ENCODE measurements around the gene UBE2E3.

UBE2E3 gene

DNA sequence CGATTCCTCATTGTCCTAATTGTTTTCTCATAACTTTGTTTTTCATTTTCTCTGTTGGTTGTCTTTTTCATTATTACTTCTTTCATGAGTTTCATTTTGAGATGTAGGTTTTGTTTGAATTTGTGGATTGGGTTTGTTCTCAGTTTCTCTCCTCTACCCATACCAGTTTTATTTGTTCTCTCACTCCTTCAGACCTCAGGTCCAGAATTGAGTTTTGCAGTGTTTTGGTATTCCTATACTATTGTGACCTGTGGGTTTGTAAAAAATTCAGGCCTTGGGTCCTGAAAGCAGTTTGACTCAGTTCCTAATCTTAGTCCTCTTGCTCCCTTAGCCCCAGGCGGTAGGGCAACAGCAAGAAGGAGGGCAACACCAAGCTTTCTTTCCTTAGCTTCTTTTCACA lies 28.3 kb upstream of the UBE2E3 start:
- Histone ChIP-seq H3K36me3 (ENCODE audit: control insufficient read depth in 2 of 2, insufficient read depth in 1 of 2, low read length in 2 of 2) (no peaks in the 10 kb centered on the region), H3K4me1 (ENCODE audit: control insufficient read depth, insufficient read depth, low read length) (no peaks in the 10 kb centered on the region), H3K9me3 (ENCODE audit: control insufficient read depth, insufficient read depth, low read depth, low read length) (no peaks in the 10 kb centered on the region), H3K4me3 (ENCODE audit: low read depth, low read length) (no peak overlapping the region), H3K27ac (ENCODE audit: extremely low read depth, low read depth, low read length) (no peak overlapping the region)
- CTCF ChIA-PET = no interaction called here
- TF ChIP-seq ZNF571 (tag by site-specific recombination; IDR thresholded peaks at IDR 0.05) = no peak
- TF ChIP-seq, protein P1, sequence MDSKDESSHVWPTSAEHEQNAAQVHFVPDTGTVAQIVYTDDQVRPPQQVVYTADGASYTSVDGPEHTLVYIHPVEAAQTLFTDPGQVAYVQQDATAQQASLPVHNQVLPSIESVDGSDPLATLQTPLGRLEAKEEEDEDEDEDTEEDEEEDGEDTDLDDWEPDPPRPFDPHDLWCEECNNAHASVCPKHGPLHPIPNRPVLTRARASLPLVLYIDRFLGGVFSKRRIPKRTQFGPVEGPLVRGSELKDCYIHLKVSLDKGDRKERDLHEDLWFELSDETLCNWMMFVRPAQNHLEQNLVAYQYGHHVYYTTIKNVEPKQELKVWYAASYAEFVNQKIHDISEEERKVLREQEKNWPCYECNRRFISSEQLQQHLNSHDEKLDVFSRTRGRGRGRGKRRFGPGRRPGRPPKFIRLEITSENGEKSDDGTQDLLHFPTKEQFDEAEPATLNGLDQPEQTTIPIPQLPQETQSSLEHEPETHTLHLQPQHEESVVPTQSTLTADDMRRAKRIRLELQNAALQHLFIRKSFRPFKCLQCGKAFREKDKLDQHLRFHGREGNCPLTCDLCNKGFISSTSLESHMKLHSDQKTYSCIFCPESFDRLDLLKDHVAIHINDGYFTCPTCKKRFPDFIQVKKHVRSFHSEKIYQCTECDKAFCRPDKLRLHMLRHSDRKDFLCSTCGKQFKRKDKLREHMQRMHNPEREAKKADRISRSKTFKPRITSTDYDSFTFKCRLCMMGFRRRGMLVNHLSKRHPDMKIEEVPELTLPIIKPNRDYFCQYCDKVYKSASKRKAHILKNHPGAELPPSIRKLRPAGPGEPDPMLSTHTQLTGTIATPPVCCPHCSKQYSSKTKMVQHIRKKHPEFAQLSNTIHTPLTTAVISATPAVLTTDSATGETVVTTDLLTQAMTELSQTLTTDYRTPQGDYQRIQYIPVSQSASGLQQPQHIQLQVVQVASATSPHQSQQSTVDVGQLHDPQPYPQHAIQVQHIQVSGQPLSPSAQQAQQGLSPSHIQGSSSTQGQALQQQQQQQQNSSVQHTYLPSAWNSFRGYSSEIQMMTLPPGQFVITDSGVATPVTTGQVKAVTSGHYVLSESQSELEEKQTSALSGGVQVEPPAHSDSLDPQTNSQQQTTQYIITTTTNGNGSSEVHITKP (tag by site-specific recombination; IDR thresholded peaks at IDR 0.05) = no peak
- no peak for TF ChIP-seq ZXDB (tag by site-specific recombination; IDR thresholded peaks at IDR 0.05)
- no peak for TF ChIP-seq ZNF555 (tag by site-specific recombination; conservative IDR thresholded peaks at IDR 0.05)
- TF ChIP-seq ZNF785 (tag by site-specific recombination; IDR thresholded peaks at IDR 0.05) = no peak
- TF ChIP-seq MEIS1 (CRISPR knock-in tag; IDR thresholded peaks at IDR 0.05; ENCODE audit: borderline replicate concordance) = no peak
- TF ChIP-seq ZNF37A (tag by site-specific recombination; IDR thresholded peaks at IDR 0.05) = no peak
- no peak for TF ChIP-seq ZNF792 (tag by site-specific recombination; IDR thresholded peaks at IDR 0.05)
- no peak for TF ChIP-seq OVOL3 (tag by site-specific recombination; IDR thresholded peaks at IDR 0.05)
- POLR2A ChIA-PET = no interaction called here

DNA sequence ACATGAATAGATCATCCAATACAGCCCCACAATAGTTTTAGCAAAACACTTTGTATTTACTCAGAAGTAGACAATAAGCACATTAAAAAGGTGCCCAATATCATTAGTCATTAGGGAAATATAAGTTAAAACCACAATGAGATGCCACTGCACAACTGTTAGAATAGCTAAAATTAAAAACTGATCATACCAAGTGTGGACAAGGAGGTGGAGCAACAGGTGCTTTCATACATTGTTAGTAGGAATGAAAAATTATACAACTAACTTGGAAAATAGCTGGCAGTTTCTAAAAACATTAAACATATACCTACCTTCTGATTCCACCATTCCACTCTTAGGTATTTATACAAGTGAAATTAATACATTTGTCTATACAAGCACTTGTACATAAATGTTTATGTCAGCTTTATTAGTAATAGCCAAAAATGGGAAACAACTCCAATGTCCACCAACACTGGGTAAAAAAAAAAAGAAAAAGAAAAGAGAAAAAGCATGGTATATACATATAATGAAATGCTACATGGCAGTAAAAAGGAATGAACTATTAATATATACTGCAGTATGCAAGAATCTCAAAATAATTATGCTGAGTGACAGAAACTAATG lies 27.6 kb upstream of the UBE2E3 start:
- no peak overlapping the region for H3K27ac ChIP-seq (ENCODE audit: extremely low read depth, low read depth, low read length)
- H3K9me3 ChIP-seq (ENCODE audit: control insufficient read depth, insufficient read depth, low read depth, low read length) = no peaks in the 10 kb centered on the region
- peak; percentile 36; the same call in 1 of the 2 replicates for TF ChIP-seq SCRT2 (tag by site-specific recombination; IDR thresholded peaks at IDR 0.05)
- no peak for TF ChIP-seq IKZF3 (tag by site-specific recombination; IDR thresholded peaks at IDR 0.05)
- POLR2A ChIA-PET = no interaction called here
- no peaks in the 10 kb centered on the region for H3K4me1 ChIP-seq (ENCODE audit: control insufficient read depth, insufficient read depth, low read length)
- no peak overlapping the region for H3K4me3 ChIP-seq (ENCODE audit: low read depth, low read length)
- H3K36me3 ChIP-seq (ENCODE audit: control insufficient read depth in 2 of 2, insufficient read depth in 1 of 2, low read length in 2 of 2) = no peaks in the 10 kb centered on the region
- CTCF ChIA-PET = interaction anchor here (0.6 to 1.4 kb wide), 3 partner anchors 25 to 1095 kb away, joined by 3 read pairs; partner anchors contain the start of gene UBE2E3

- TF ChIP-seq SCRT1 (tag by site-specific recombination; IDR thresholded peaks at IDR 0.05; ENCODE audit: borderline replicate concordance) (peak; percentile 43; the same call in 1 of the 2 replicates), ZNF174 (tag by site-specific recombination; IDR thresholded peaks at IDR 0.05) (no peak)
- H3K9me3 ChIP-seq (ENCODE audit: control insufficient read depth, insufficient read depth, low read depth, low read length) = no peaks in the 10 kb centered on the region
- H3K36me3 ChIP-seq (ENCODE audit: control insufficient read depth in 2 of 2, insufficient read depth in 1 of 2, low read length in 2 of 2) = no peaks in the 10 kb centered on the region
- no peak overlapping the region for H3K4me3 ChIP-seq (ENCODE audit: low read depth, low read length)
- no peaks in the 10 kb centered on the region for H3K4me1 ChIP-seq (ENCODE audit: control insufficient read depth, insufficient read depth, low read length)
- ChIA-PET POLR2A (no interaction called here), CTCF (interaction anchor here (0.6 to 1.4 kb wide), 2 partner anchors 26 to 1096 kb away, joined by 3 read pairs; partner anchors contain the start of gene UBE2E3)
- no peak overlapping the region for H3K27ac ChIP-seq (ENCODE audit: extremely low read depth, low read depth, low read length)
Observed at GRCh38 chr2:180953550-180953949, 26.9 kb upstream of the UBE2E3 start.

GRCh38 chr2:180955101-180955500 lies 25.3 kb upstream of the UBE2E3 start:
- no peaks in the 10 kb centered on the region for H3K4me1 ChIP-seq (ENCODE audit: control insufficient read depth, insufficient read depth, low read length)
- no peaks in the 10 kb centered on the region for H3K9me3 ChIP-seq (ENCODE audit: control insufficient read depth, insufficient read depth, low read depth, low read length)
- H3K36me3 ChIP-seq (ENCODE audit: control insufficient read depth in 2 of 2, insufficient read depth in 1 of 2, low read length in 2 of 2) = no peaks in the 10 kb centered on the region
- H3K4me3 ChIP-seq (ENCODE audit: low read depth, low read length) = no peak overlapping the region
- ChIA-PET CTCF (no interaction called here), POLR2A (no interaction called here)
- H3K27ac ChIP-seq (ENCODE audit: extremely low read depth, low read depth, low read length) = no peak overlapping the region
- TF ChIP-seq SP3 (tag by site-specific recombination; IDR thresholded peaks at IDR 0.05) (no peak), EGR2 (tag by site-specific recombination; IDR thresholded peaks at IDR 0.05; ENCODE audit: low read depth) (no peak), TCF7L2 (IDR thresholded peaks at IDR 0.05; ENCODE audit: borderline replicate concordance, low read depth, low read length) (no peak), HIC1 (tag by site-specific recombination; IDR thresholded peaks at IDR 0.05) (no peak), KLF8 (tag by site-specific recombination; IDR thresholded peaks at IDR 0.05) (no peak), ZNF10 (tag by site-specific recombination; IDR thresholded peaks at IDR 0.05) (no peak), GLI4 (tag by site-specific recombination; IDR thresholded peaks at IDR 0.05) (no peak), ZIC2 (tag by site-specific recombination; IDR thresholded peaks at IDR 0.05) (no peak), ZNF146 (tag by site-specific recombination; IDR thresholded peaks at IDR 0.05) (no peak), ZNF510 (tag by site-specific recombination; IDR thresholded peaks at IDR 0.05; ENCODE audit: insufficient replicate concordance) (no peak), ZNF654 (tag by site-specific recombination; IDR thresholded peaks at IDR 0.05; ENCODE audit: low read depth) (no peak), ZNF391 (tag by site-specific recombination; IDR thresholded peaks at IDR 0.05; ENCODE audit: borderline replicate concordance, low read depth) (no peak)

Data from HEK293 (cell line).